Measurements from ENCODE around the gene ASB16.

The ASB16 gene

DNA sequence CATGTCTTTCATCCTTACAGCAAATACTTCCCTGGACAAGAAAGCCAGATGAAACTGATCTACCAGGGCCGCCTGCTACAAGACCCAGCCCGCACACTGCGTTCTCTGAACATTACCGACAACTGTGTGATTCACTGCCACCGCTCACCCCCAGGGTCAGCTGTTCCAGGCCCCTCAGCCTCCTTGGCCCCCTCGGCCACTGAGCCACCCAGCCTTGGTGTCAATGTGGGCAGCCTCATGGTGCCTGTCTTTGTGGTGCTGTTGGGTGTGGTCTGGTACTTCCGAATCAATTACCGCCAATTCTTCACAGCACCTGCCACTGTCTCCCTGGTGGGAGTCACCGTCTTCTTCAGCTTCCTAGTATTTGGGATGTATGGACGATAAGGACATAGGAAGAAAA, 20.0 kb downstream of the ASB16 start:
- no peak for DNase-seq

GRCh38 chr17:44191369-44191768, 20.9 kb downstream of the ASB16 start:
- DNase-seq: no peak

- DNase-seq: peak in 2 of 3 donors; percentile 22 to 36
These were observed 21.5 kb downstream of the ASB16 start for GRCh38 chr17:44191941-44192496.

GRCh38 chr17:44192750-44193149, 22.2 kb downstream of the ASB16 start:
- DNase-seq: no peak

- no peak for DNase-seq
These were observed 23.0 kb downstream of the ASB16 start for GRCh38 chr17:44193326-44194084.

- no peak for DNase-seq
These were observed 26.6 kb downstream of the ASB16 start for GRCh38 chr17:44197107-44197506.

- DNase-seq: peak; percentile 64 to 73 (median 65)
These were observed 27.6 kb downstream of the ASB16 start for GRCh38 chr17:44197980-44198720.

GRCh38 chr17:44198721-44199552, 28.4 kb downstream of the ASB16 start:
- DNase-seq: peak; percentile 61 to 91 (median 71)

- DNase-seq: peak; percentile 95 to 100 (median 98)
These were observed 29.3 kb downstream of the ASB16 start, which contains the start of gene ATXN7L3 for GRCh38 chr17:44199553-44200477. Gene ATXN7L3 (minus strand): TSS chr17:44199884. CDS start chr17:44198070, 1,814 bp downstream.

GRCh38 chr17:44200478-44201155, 30.1 kb downstream of the ASB16 start:
- DNase-seq: no peak

GRCh38 chr17:44202756-44203155, 32.3 kb downstream of the ASB16 start:
- DNase-seq: no peak

DNA sequence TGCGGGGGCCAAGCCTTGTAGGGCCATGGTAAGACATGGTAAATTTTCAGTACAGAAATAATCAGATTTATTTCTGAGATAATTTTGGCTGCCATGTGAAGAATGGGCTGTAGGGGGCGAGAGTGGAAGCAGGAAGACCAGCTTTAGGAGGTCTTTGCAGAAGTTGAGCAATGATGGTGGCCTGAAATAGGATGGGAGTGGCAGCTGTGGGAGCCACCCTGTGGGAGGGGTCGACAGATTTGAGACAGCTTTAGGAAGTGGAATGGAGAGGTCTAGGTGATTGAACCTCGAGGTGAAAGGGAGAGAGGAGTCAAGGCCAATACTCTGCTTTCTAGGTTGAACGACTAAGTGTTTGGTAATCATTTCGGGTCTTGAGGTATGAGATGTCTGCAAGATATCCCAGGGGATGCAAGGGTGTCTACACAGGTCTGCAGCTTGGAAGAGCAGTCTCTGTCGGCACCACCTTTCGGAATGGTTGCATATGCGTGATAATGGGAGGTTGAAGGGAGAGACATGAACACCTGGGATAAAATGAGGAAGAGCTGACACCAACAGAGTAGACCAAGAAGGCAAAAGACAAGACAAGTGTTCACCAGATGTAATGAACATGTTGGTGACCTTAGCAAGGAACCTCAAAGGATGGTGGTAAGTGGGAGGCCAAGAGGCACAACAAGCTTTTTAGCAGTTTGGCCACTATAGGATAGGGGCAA, 33.4 kb downstream of the ASB16 start:
- DNase-seq: peak; percentile 71 to 73 (median 73)

DNA sequence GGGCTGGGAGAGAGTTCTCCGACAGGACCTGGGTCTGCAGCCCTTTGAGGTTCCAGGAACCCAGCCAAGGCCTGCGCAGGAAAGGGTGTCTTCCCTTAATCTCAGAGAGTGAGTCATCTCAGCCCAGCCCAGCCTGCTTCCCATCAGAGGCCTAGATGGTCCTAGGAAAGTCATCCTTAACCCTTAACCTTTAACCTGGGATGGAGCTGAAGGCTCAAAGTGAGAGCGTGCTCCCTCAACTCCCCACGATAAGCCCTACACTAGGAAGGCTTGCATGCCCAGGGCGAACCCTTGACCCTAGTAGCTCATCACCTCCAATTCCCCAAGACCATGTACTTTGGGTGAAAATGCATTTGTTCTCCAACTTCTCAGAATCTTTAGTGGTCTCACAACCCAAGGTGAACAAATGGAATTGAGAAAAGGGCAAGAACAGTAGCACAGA, 34.0 kb downstream of the ASB16 start:
- DNase-seq: peak; percentile 56 to 62 (median 56)

DNA sequence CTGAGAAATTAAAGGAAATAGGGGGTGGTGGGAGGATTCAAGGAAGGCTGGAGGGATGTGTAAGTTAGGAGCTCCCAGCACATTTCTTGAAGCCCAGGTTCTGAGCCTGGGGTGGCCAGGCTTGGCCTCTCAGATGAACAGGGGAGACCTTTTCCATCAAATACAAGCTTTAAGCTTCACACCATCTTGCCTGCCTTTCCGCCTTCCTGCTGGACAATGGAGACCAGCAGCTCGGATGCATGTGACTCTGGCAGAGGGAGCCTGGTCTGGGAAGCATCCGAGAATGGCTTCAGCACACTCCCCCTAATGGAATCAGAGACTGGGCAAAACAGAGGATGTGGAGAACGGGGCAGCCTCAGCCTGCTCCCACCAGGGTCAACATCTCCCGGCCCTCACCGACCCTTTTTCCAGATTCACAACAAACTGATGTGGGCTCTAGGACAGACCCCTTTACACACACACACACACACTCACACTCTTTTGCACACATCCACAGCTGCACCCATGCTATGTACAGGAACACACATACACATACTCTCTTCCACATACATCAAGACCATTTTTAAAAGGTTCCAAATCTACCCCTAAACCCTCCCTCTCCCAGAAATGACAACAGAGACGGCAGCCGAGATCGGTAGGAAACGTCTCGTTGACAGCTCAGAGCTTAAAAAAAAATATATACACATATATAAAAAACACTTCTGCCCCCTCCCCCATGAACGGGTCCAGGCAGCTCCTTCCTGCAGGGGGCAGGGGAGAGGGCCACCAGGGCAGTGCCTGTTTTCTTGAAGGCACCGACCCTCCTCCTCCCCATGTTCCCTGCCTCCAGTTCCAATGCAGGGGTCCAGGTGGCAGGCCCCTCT, 35.7 kb downstream of the ASB16 start:
- no peak for DNase-seq

DNA sequence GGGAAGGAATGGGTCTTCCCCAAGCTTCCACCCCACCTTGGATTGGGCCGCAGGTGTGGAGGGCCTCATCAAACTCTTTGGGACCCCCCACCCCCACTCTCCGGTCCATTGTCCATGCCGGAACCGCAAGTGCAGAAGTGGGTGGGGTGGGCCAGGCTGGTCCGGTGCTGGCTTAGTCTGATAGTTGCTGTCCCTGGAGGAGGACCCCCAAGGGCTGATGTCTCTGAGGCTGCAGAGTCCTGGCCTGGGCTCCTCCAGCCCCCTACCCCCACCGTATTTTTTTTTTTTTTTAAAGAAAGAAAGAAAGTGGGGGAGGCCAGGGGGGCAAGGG, 36.3 kb downstream of the ASB16 start:
- DNase-seq: no peak

DNA sequence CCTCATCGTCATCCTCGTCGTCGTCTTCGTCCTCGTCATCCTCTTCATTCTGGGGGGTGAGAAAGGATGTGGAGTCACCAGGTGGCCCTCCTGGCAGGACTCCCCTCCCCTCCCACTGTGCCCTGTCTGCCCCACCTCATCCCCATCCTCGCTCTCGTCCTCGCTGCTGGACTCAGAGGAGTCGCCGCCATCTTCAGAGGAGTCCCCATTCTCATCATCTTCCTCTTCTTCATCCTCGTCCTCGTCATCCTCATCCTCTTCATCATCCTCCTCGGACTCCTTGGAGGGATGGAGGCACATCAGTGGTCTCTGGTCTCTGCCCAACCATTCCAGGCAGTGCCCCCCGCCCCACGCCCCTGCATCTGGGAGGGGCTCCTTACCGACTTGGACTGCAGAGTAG, 36.8 kb downstream of the ASB16 start:
- DNase-seq: no peak

GRCh38 chr17:44207743-44208142, 37.2 kb downstream of the ASB16 start:
- no peak for DNase-seq

DNA sequence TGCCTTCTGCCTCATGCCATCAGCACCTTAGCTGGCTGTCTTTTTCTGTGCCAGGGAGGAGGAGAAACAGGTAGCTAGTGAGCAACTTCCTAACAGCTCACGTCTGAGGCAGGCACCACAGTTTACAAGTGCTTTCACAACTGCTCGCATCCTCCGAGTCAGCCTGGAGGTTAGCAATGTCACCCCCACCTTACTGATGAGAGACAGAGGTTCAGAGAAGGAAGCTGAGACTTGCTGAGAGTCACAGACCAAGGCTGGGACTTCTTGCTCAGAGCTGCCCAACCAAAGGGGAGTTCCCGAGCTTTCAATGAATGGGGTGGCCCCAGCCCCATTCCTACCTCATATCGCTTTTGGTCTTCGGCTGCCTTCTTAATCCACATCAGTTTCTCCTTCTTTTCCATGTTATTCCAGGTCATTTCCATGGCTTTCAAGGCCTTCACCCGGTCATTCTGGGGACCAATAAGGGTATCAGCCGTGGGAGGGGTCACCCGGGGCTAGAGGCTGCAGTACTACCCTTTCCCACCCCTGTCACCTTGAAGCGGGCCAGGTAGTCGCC, 39.4 kb downstream of the ASB16 start:
- peak; percentile 59 to 75 (median 70) for DNase-seq
